BJ (cell line): ENCODE data around the gene FLG2. TPM values are rescaled to one million over a fixed set of nuclear protein-coding genes. Genes with fewer than 3 reads are reported as not detected.

ENCODE experiments used
- CTCF ChIA-PET: fragments of 350-600 bp; formaldehyde crosslinking; extraction: SDS; loops from one replicate; lab custom pipeline; 2021; ENCODE audit warnings: antibody characterized with exemption, inconsistent platforms; lab: Yijun Ruan, JAX
- POLR2A ChIA-PET: fragments of 300-600 bp; sonication (Branson Sonifier 250); formaldehyde crosslinking; extraction: SDS; loops from one replicate; lab custom pipeline; 2021; ENCODE audit warnings: antibody characterized with exemption; lab: Charles Lee
- DNase-seq: peaks from one replicate; pipeline ENCODE4 v3.0.0-alpha.2; 2011; ENCODE audit warnings: low read depth
- H3K27me3 ChIP-seq: 2 replicates; pipeline ENCODE4 v1.6.0; 2011; ENCODE audit warnings: low read length; ENCODE audit not compliant: control insufficient read depth, insufficient read depth
- H3K36me3 ChIP-seq: 2 replicates; pipeline ENCODE4 v1.5.1; 2011; ENCODE audit warnings: low read length; ENCODE audit not compliant: control insufficient read depth, insufficient read depth
- H3K4me3 ChIP-seq: 2 replicates; pipeline ENCODE4 v1.5.1; 2011; ENCODE audit warnings: low read depth, mild to moderate bottlenecking, control low read depth, low read length
- polyA plus RNA-seq: library from polyadenylated mRNA; depleted of rRNA; stranded (reverse); fragments of >200 nt; gene quantifications from 2 replicates; pipeline ENCODE4 v1.2.3, GENCODE V29; 2011
- TF ChIP-seq, protein P1 (sequence below): IDR thresholded peaks from 2 replicates; pipeline ENCODE4 v1.5.1; 2011; ENCODE audit warnings: low read depth, mild to moderate bottlenecking, control low read depth, inconsistent platforms, low read length, moderate library complexity; ENCODE audit not compliant: insufficient read depth

Gene FLG2
- polyA plus RNA-seq, 1 experiment, result not detected

DNA sequence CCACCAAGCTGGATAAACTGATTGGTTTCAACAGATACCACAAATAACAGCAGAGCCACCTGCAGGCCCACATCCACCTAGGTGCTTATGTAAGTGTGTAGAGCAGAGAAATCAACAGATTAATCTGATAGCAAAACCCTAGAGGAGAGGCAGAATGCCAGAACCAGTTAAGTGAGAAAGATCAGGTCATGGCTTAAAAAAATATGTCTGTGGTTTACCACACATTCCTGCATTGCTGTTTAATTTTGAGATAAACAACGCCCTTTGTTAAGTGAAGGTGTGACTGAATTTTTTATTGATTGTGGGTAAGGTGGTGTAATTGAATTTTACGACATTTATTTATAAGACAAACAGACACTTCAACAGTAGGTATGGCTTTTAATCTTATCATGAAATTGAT, 33.1 kb upstream of the FLG2 start:
- TF ChIP-seq, protein P1, sequence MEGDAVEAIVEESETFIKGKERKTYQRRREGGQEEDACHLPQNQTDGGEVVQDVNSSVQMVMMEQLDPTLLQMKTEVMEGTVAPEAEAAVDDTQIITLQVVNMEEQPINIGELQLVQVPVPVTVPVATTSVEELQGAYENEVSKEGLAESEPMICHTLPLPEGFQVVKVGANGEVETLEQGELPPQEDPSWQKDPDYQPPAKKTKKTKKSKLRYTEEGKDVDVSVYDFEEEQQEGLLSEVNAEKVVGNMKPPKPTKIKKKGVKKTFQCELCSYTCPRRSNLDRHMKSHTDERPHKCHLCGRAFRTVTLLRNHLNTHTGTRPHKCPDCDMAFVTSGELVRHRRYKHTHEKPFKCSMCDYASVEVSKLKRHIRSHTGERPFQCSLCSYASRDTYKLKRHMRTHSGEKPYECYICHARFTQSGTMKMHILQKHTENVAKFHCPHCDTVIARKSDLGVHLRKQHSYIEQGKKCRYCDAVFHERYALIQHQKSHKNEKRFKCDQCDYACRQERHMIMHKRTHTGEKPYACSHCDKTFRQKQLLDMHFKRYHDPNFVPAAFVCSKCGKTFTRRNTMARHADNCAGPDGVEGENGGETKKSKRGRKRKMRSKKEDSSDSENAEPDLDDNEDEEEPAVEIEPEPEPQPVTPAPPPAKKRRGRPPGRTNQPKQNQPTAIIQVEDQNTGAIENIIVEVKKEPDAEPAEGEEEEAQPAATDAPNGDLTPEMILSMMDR, result no peak
- Histone ChIP-seq H3K36me3 (no peaks in the 10 kb centered on the region), H3K27me3 (no peaks in the 10 kb centered on the region), H3K4me3 (no peak overlapping the region)
- ChIA-PET POLR2A (no interaction called here), CTCF (no interaction called here)
- no peak for DNase-seq

DNA sequence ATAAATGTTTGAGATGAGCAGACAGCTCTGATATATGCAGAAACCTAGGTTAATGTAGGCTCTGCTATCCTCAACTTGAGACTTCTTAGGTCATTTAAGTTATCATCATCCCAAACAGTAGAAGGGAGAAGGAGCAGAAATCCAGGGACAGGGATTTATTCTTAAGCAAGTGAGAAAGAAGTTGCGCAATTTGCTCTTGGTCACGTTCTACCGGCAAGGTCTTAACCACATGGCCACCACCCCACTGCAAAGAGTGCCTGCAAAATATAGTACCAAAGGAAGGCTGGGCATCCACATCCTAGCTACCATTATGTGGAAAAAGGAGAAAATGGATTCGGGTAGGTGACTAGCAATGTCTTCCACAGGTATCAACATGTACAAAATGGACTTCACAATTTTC, 29.1 kb upstream of the FLG2 start:
- CTCF ChIA-PET, result interaction anchor here (3.6 kb wide), 1 partner anchor 10 kb away, joined by 14 read pairs; no protein-coding TSS in a partner anchor
- no peaks in the 10 kb centered on the region for H3K27me3 ChIP-seq
- no peak for DNase-seq
- POLR2A ChIA-PET, result no interaction called here
- TF ChIP-seq, protein P1, result no peak
- no peaks in the 10 kb centered on the region for H3K36me3 ChIP-seq
- no peak overlapping the region for H3K4me3 ChIP-seq

DNA sequence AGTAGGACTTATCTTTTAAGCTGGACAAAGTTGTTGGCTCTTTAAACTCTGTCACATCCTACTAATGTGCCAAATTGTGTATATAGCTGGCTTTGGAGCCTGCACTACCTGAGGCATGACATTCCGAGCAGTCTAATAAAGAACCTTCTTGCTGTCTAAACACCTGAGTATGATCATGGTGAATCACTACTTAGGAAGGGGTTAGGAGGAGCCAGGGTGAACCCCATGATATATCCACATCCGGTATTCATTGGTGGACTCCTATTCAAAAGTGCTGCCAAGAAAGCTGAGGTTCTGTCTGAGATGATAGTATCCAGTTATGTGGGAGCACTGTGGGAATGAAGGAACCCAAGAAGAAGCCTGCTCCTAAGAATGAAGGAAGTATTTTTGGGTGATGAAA, 27.1 kb upstream of the FLG2 start:
- ChIA-PET POLR2A (no interaction called here), CTCF (interaction anchor here (1.2 to 3.6 kb wide), 2 partner anchors 12 to 39 kb away, joined by 3 to 14 read pairs; no protein-coding TSS in a partner anchor)
- TF ChIP-seq, protein P1, result no peak
- H3K27me3 ChIP-seq, result no peaks in the 10 kb centered on the region
- H3K36me3 ChIP-seq, result no peaks in the 10 kb centered on the region
- DNase-seq, result no peak
- no peak overlapping the region for H3K4me3 ChIP-seq

DNA sequence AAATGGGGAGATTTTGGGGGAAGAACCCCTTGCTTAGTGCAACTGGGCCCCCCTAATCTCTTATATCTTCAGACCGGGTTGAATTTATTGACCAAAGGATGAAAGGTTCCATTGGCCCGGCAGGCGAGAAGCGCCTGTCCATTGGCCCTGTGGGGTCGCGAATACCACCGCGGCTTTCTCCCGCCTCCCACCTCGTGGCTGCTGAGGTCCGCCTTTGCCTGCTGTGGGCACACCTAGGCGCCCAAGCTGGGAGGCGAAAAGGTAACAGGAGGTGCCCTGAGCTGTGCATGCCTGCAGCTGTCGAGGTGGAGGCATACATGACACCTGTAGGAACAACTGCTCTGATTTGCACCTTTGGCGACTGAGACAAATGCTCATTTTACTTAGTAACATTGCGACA, 21.1 kb upstream of the FLG2 start:
- Histone ChIP-seq H3K36me3 (no peaks in the 10 kb centered on the region), H3K27me3 (no peaks in the 10 kb centered on the region), H3K4me3 (no peak overlapping the region)
- no peak for DNase-seq
- TF ChIP-seq, protein P1, result no peak
- POLR2A ChIA-PET, result no interaction called here
- CTCF ChIA-PET, result no interaction called here

DNA sequence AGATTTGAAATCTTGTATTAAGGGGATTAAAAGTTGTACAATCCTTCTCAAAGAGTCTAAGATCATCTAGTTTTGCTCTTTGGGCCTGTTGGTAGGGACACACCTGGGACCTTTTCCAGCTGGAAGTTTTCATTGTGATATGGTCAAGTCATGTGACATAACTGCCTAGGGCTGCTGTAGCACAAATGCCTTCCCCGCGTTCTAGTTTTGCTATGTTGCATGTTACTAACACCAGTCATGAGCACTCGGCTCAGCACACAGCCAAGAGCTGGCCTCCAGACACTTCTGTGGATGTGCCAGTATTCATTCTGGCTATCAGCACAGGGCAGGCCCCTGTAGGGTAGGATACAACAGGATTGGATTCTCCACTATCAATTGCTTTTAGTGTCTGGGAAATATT, 14.6 kb upstream of the FLG2 start:
- no peak for DNase-seq
- Histone ChIP-seq H3K4me3 (no peak overlapping the region), H3K36me3 (no peaks in the 10 kb centered on the region), H3K27me3 (no peaks in the 10 kb centered on the region)
- TF ChIP-seq, protein P1, result no peak
- ChIA-PET CTCF (no interaction called here), POLR2A (no interaction called here)
